H1 (cell line): ENCODE data around the gene CCDC197. TPM values are rescaled to one million over a fixed set of nuclear protein-coding genes. Genes with fewer than 3 reads are reported as not detected.

Experiments used
- CHD7 ChIP-seq: fragments of 300-600 bp; sonication (generic); IDR thresholded peaks from 2 replicates; pipeline ENCODE4 v1.7.1; 2012; ENCODE audit warnings: low read length, moderate library complexity, mild to moderate bottlenecking, inconsistent platforms; ENCODE audit not compliant: insufficient replicate concordance
- E2F6 ChIP-seq: IDR thresholded peaks from 2 replicates; pipeline ENCODE4 v1.6.1; 2012; ENCODE audit warnings: inconsistent platforms
- polyA plus RNA-seq, 7 experiments: library from polyadenylated mRNA; depleted of rRNA in 3 of 7; stranded (reverse) in 5 of 7; unstranded in 2 of 7; fragments of >200 nt in 5 of 7; fragments of 200-250 nt in 2 of 7; gene quantifications; 1 replicate in 5 of 7; 2 replicates in 1 of 7; 4 replicates in 1 of 7; pipeline versions ENCODE4 v1.2.1 to v1.2.3, GENCODE V29; 2011 to 2013; ENCODE audit warnings: missing spikeins in 2 of 7, mixed read lengths in 2 of 7
- total RNA-seq: library from RNA; stranded (reverse); fragmentation: NEBNext Ultra II Directional; extraction: Animal tissue kit (Norgen Biotek cat#: 25700); gene quantifications from 2 replicates; pipeline ENCODE4 v1.2.1, GENCODE V29; 2021

CCDC197 gene
- total and polyA plus RNA-seq, 2 of the 8 experiments (the other 6 are each of a cell fraction or from before 2014, with no cell fraction given): not detected

GRCh38 chr14:94051779-94052178 lies 54.7 kb downstream of the CCDC197 start (continued):
- TF ChIP-seq CHD7 (no peak), E2F6 (no peak)
